HG02678 (cell line): ENCODE data around the gene EPN3.

Source experiments
- ATAC-seq: cut with Tn5 transposase; IDR thresholded peaks from one replicate; pipeline ENCODE4 v1.9.1; 2021; ENCODE audit warnings: mild to moderate bottlenecking, moderate library complexity; ENCODE audit not compliant: unreplicated experiment

The EPN3 gene

GRCh38 chr17:50585891-50586290 lies 53.4 kb downstream of the EPN3 start:
- no peak for ATAC-seq

DNA sequence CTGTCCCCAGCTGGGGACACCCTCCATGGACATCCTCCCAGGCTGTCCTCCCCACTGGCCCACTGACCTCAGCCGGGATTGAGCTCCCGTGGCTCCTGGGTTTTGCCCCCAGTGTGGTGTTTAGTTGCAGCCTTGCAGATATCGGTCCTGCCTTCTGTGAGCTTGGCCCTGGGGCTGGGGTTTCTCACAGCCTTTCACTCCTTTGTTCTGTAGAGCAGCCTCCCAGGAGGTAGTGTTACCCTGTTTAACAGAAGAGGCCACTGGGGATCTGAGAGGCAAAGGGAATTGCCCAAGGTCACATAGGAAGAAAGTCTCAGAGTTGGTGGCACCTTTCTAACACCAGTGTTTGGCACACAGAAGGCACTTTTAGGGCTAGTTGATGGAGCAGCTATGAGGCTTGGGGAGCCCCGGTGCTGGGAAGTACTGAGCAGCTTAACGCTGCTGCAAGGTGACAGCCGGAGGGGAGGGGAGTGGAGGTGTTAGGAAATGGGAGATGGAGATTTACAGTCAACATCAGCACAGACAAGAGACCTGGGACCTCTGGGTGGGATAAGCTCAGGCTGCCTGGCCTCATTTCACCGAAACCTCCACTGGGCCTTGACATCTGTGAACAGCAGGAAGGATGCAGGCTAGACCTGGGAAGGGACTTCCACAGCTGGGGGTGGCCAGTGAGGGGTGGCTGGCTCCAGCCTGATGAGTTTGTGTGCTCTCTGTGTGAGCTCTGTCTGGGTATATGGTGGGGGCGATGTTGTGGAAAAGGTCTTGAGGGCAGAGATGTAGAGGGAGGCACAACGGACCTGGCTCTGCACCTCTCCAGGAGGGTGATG lies 54.1 kb downstream of the EPN3 start:
- no peak for ATAC-seq

DNA sequence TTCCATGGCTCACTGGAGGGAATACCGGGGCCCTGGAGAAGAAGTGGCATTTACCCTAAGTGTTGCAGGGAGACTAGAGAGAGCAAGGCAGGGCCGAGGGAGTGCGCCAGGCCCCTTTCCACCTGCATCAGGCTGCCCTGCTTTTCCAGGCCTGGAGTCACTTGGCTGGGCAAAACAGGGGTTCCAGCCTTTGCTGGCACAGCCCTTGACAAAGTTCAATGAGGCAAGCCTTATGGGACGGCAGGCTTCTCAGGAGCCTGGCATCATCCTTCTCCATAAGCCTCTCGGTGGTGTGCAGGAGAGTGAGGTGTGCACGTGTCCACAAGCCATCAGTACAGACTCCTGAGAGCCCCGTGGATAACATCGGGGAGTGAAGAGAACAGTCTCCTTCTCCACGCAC lies 55.0 kb downstream of the EPN3 start:
- no peak for ATAC-seq

- ATAC-seq: no peak
Measured at GRCh38 chr17:50588391-50589049, 56.0 kb downstream of the EPN3 start.

DNA sequence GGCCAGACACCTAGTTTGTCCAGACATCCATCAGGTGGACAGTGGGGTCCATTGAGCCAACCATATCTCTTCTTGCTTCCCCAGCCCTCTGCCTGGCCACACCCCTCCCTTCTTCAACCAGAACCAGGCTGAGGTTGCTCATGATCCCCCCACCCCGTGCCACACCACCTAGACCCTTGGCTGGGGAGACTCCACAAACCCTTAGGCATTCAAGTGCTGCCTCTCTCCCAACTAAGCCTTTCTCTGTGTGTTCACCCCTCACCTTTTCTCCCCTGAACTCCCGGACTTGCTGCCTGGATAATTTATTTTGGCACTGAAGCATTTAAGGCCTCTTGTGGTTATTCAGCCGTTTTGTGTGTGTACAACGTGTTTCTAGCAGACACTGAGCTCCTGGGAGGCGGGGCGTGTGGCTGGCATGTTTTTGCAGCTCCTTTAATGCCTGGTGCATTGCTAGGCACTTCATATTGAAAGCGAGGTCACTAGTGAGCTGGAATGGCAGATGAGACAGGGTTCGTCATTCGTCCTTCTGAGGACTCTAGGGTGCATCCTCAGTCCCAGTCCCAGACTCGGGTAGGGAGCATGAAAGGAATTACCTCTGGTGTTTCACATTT lies 56.7 kb downstream of the EPN3 start:
- no peak for ATAC-seq

DNA sequence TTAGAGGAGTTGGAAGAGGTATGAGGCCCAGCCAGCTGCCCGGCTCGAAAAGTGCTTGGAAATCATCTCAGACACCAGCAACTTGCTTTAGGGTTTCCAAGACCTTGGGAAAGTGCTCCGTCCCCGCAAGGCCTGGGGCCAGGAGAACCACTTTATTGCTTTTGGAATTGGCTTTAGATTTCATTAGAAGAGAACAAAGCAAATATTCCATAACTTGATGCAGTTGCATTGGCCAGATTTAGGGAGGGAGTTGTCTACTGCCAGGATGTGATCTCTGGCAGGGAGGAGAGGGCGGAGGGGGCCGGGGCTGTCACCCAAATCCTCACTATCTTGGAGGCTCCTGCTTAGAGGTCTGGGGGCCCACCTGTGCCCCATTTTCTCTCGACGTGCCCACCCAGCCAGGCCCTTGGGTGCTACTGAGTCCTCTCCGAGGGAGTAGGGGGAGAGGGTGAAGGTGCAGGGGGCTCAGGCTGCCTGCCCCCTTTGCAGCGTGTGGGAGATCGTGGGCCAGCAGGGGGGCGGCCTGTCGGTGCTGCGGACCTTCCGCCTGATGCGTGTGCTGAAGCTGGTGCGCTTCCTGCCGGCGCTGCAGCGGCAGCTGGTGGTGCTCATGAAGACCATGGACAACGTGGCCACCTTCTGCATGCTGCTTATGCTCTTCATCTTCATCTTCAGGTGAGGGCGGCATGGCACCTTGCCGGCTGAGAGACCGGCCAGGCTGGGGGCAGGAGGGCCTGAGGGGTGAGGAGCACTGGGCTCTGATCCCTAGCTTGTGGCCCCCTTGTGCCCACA lies 58.6 kb downstream of the EPN3 start:
- ATAC-seq: no peak

DNA sequence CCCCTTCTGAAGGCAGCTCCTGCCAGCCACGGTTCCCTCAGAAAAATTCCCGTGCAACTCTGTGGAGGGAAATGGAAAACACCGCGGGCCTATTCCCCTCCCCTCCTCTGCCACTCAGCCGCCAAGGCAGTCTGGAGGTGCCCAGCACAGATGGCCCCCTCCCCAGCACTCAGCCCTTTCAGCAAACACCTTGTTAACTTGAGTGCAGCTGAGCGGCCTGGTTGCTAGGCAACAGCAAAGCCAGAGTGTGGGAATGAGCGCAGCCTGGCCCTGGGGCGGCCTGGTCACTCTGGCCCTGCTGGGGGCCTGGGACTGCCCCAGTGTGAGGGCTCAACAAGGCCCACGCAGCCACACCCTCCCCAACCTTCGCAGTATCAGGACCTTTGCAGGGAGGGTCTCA lies 60.8 kb downstream of the EPN3 start:
- no peak for ATAC-seq
